HG03460 (cell line): ENCODE measurements around the gene CAMSAP1.

ENCODE experiments used
- ATAC-seq: cut with Tn5 transposase; IDR thresholded peaks from one replicate; pipeline ENCODE4 v1.9.1; 2021; ENCODE audit not compliant: unreplicated experiment

Gene CAMSAP1

GRCh38 chr9:135762921-135763320 lies 144.4 kb downstream of the CAMSAP1 start:
- ATAC-seq: no peak

GRCh38 chr9:135761845-135762168 lies 145.5 kb downstream of the CAMSAP1 start:
- no peak for ATAC-seq

- ATAC-seq: no peak
Observed at GRCh38 chr9:135761150-135761844, 146.0 kb downstream of the CAMSAP1 start.

- ATAC-seq: no peak
Observed at GRCh38 chr9:135760465-135760864, 146.9 kb downstream of the CAMSAP1 start.

- ATAC-seq: no peak
Observed at GRCh38 chr9:135759676-135760300, 147.6 kb downstream of the CAMSAP1 start.

- no peak for ATAC-seq
Observed at GRCh38 chr9:135758870-135759269, 148.5 kb downstream of the CAMSAP1 start.
